Stimulated activated CD4-positive, alpha-beta T cell treated with anti-CD3 and anti-CD28 coated beads, TNF-alpha, amount 100 ng/mL, for 24 hours (primary cell): ENCODE data around the gene PPP2R5D.
"Not testable (repeated sequence)": the region's sequence is repeated elsewhere in the genome, so short reads cannot be mapped to it uniquely, and the experiment has no call there.

ENCODE experiments used
- DNase-seq, 3 experiments: peaks; one replicate each; pipeline ENCODE4 v3.0.0-alpha.2; 2020; ENCODE audit warnings: low read depth in 3 of 3

PPP2R5D gene

GRCh38 chr6:42984001-42984923 is at the start of gene PPP2R5D:
TSS of gene PPP2R5D (plus strand) at chr6:42984570. CDS start at chr6:42984678, 108 bp downstream.
- peak; percentile 92 to 98 (median 96) for DNase-seq

- DNase-seq = no peak
Measured at GRCh38 chr6:42935322-42935721, 49.0 kb upstream of the PPP2R5D start.

- DNase-seq = no peak
Measured at GRCh38 chr6:42936398-42936797, 48.0 kb upstream of the PPP2R5D start.

- no peak for DNase-seq
Measured at GRCh38 chr6:42937548-42938427, 46.6 kb upstream of the PPP2R5D start.

GRCh38 chr6:42938428-42938796 is 46.0 kb upstream of the PPP2R5D start:
- DNase-seq = no peak

GRCh38 chr6:42938987-42939809 is 45.2 kb upstream of the PPP2R5D start:
- DNase-seq = no peak

- DNase-seq = no peak
Measured at GRCh38 chr6:42939810-42940167, 44.6 kb upstream of the PPP2R5D start.

GRCh38 chr6:42940493-42941045 is 43.8 kb upstream of the PPP2R5D start:
- DNase-seq = no peak

GRCh38 chr6:42941356-42941755 is 43.0 kb upstream of the PPP2R5D start:
- DNase-seq = not testable (repeated sequence)

- no peak for DNase-seq
Measured at GRCh38 chr6:42942444-42942843, 41.9 kb upstream of the PPP2R5D start.

GRCh38 chr6:42947950-42948349 is 36.4 kb upstream of the PPP2R5D start:
- DNase-seq = no peak

- no peak for DNase-seq
Measured at GRCh38 chr6:42952389-42952788, 32.0 kb upstream of the PPP2R5D start.

GRCh38 chr6:42954405-42954804 is 30.0 kb upstream of the PPP2R5D start:
- not testable (repeated sequence) for DNase-seq

GRCh38 chr6:42958125-42958524 is 26.2 kb upstream of the PPP2R5D start:
- no peak for DNase-seq

GRCh38 chr6:42959917-42960242 is 24.5 kb upstream of the PPP2R5D start:
- no peak for DNase-seq

- peak in 1 of 3 experiments; percentile 31 for DNase-seq
Measured at GRCh38 chr6:42960243-42961019, 23.9 kb upstream of the PPP2R5D start, which contains the start of gene GNMT. TSS of gene GNMT (plus strand) at chr6:42960754. CDS start at chr6:42960768, 14 bp downstream.

- no peak for DNase-seq
Measured at GRCh38 chr6:42961020-42961470, 23.3 kb upstream of the PPP2R5D start.

- no peak for DNase-seq
Measured at GRCh38 chr6:42962096-42962495, 22.3 kb upstream of the PPP2R5D start.

GRCh38 chr6:42962502-42963178 is 21.7 kb upstream of the PPP2R5D start:
- no peak for DNase-seq
